Panc1 (cell line): ENCODE measurements around the gene PPM1D. TPM values are rescaled to one million over a fixed set of nuclear protein-coding genes. Genes with fewer than 3 reads are reported as not detected.

Experiments used
- ATAC-seq: fragments of 200-7000 bp; cut with Tn5 transposase; 2 replicates; pipeline ENCODE4 v1.9.1; 2020; ENCODE audit warnings: mild to moderate bottlenecking, moderate library complexity
- BruUV-seq: library from RNA; stranded (reverse); fragments of 400-500 nt; replicated peaks from 2 replicates; lab custom pipeline; 2021; lab: Mats Ljungman, UMichigan
- CTCF ChIA-PET: fragments of 300-600 bp; sonication (Branson Sonifier 250); formaldehyde crosslinking; loops from one replicate; lab custom pipeline; 2022; ENCODE audit warnings: antibody characterized with exemption; lab: Charles Lee
- POLR2A ChIA-PET: fragments of 300-600 bp; sonication (Branson Sonifier 250); formaldehyde crosslinking; loops from one replicate; lab custom pipeline; 2022; ENCODE audit warnings: antibody characterized with exemption; lab: Charles Lee
- DNase-seq: peaks from one replicate; pipeline ENCODE4 v3.0.0-alpha.2; 2010; ENCODE audit warnings: low read depth, low spot score
- H3K27ac ChIP-seq: 2 replicates; pipeline ENCODE4 v1.5.1; 2011; ENCODE audit warnings: mild to moderate bottlenecking, low read length, inconsistent platforms
- H3K27me3 ChIP-seq: fragments of 200-500 bp; sonication (Bioruptor generic); 2 replicates; pipeline ENCODE4 v1.6.0; 2014; ENCODE audit warnings: low read length, inconsistent platforms; ENCODE audit not compliant: control insufficient read depth, insufficient read depth
- H3K36me3 ChIP-seq: fragments of 200-500 bp; sonication (Bioruptor generic); 2 replicates; pipeline ENCODE4 v1.5.1; 2014; ENCODE audit warnings: inconsistent platforms, mild to moderate bottlenecking, low read length, moderate library complexity; ENCODE audit not compliant: control insufficient read depth, insufficient read depth
- H3K4me1 ChIP-seq: 2 replicates; pipeline ENCODE4 v1.5.1; 2011; ENCODE audit warnings: inconsistent platforms, mild to moderate bottlenecking, low read length, moderate library complexity; ENCODE audit not compliant: control insufficient read depth, insufficient read depth
- H3K4me3 ChIP-seq, 2 experiments: 2 replicates each; pipeline ENCODE4 v1.5.1; 2011 to 2012; ENCODE audit warnings: low read depth in 2 of 2, low read length in 2 of 2, mild to moderate bottlenecking in 2 of 2, inconsistent platforms in 1 of 2, moderate library complexity in 1 of 2
- H3K9me3 ChIP-seq: fragments of 200-500 bp; sonication (Bioruptor generic); 2 replicates; pipeline ENCODE4 v1.5.1; 2014; ENCODE audit warnings: low read depth, mild to moderate bottlenecking, inconsistent platforms, low read length, moderate library complexity; ENCODE audit not compliant: control insufficient read depth, insufficient read depth
- CTCF ChIP-seq: fragments of 450-650 bp; IDR thresholded peaks from 2 replicates; pipeline ENCODE4 v1.5.1; 2017; ENCODE audit warnings: mild to moderate bottlenecking
- POLR2AphosphoS5 ChIP-seq: IDR thresholded peaks from 2 replicates; pipeline ENCODE4 v1.6.1; 2012; ENCODE audit warnings: mild to moderate bottlenecking, low read depth, low read length, moderate library complexity
- SIN3A ChIP-seq: IDR thresholded peaks from 2 replicates; pipeline ENCODE4 v1.6.1; 2012; ENCODE audit warnings: low read depth, mild to moderate bottlenecking, low read length, moderate library complexity, borderline replicate concordance; ENCODE audit not compliant: insufficient read depth
- TCF7L2 ChIP-seq: IDR thresholded peaks from 2 replicates; pipeline ENCODE4 v1.6.1; 2011; ENCODE audit warnings: mild to moderate bottlenecking, low read depth, low read length, inconsistent platforms
- in situ Hi-C: cut with HindIII; loops from 2 replicates; pipeline ENCODE4 v1.10.0; 2016; ENCODE audit warnings: low sequenced_read_pairs, low pct_unique_long_range_greater_than_20kb
- intact Hi-C: fragments of 100-400 bp; cut with micrococcal nuclease; formaldehyde crosslinking; loops from one replicate; pipeline ENCODE4 v1.10.0; 2022; ENCODE audit not compliant: unreplicated experiment
- total RNA-seq: library from RNA; stranded (reverse); gene quantifications from one replicate; pipeline ENCODE4 v1.2.1, GENCODE V29; 2021; ENCODE audit not compliant: unreplicated experiment
- TF ChIP-seq, protein P1 (sequence below), 2 experiments: IDR thresholded peaks; 2 replicates each; pipeline ENCODE4 v1.6.1; 2011 to 2012; ENCODE audit warnings: low read depth in 2 of 2, control low read depth in 1 of 2, low read length in 1 of 2, mild to moderate bottlenecking in 1 of 2, moderate library complexity in 1 of 2; ENCODE audit not compliant: insufficient read depth in 1 of 2

The PPM1D gene
- total RNA-seq, 1 experiment from 2014 or later = 7.4 TPM

- ATAC-seq (no peak), DNase-seq (no peak)
- no peaks in the 10 kb centered on the region for H3K4me1 ChIP-seq
- intact Hi-C loops (no loop called here), in situ Hi-C loops (no loop called here)
- H3K27me3 ChIP-seq = no peaks in the 10 kb centered on the region
- H3K36me3 ChIP-seq = no peaks in the 10 kb centered on the region
- POLR2A ChIA-PET = no interaction called here
- CTCF ChIA-PET = interaction anchor here (0.6 kb wide), 1 partner anchor 41 kb away, joined by 3 read pairs; the partner anchor contains the start of gene PPM1D
- no TSS peak for BruUV-seq
- no peak overlapping the region for H3K4me3 ChIP-seq
- no peak overlapping the region for H3K27ac ChIP-seq
- TF ChIP-seq, protein P1, sequence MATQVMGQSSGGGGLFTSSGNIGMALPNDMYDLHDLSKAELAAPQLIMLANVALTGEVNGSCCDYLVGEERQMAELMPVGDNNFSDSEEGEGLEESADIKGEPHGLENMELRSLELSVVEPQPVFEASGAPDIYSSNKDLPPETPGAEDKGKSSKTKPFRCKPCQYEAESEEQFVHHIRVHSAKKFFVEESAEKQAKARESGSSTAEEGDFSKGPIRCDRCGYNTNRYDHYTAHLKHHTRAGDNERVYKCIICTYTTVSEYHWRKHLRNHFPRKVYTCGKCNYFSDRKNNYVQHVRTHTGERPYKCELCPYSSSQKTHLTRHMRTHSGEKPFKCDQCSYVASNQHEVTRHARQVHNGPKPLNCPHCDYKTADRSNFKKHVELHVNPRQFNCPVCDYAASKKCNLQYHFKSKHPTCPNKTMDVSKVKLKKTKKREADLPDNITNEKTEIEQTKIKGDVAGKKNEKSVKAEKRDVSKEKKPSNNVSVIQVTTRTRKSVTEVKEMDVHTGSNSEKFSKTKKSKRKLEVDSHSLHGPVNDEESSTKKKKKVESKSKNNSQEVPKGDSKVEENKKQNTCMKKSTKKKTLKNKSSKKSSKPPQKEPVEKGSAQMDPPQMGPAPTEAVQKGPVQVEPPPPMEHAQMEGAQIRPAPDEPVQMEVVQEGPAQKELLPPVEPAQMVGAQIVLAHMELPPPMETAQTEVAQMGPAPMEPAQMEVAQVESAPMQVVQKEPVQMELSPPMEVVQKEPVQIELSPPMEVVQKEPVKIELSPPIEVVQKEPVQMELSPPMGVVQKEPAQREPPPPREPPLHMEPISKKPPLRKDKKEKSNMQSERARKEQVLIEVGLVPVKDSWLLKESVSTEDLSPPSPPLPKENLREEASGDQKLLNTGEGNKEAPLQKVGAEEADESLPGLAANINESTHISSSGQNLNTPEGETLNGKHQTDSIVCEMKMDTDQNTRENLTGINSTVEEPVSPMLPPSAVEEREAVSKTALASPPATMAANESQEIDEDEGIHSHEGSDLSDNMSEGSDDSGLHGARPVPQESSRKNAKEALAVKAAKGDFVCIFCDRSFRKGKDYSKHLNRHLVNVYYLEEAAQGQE (IDR thresholded peaks at IDR 0.05; ENCODE audit: insufficient read depth in 1 of 2, low read depth in 2 of 2, low read length in 1 of 2) = no peak
- TF ChIP-seq POLR2AphosphoS5 (no peak), SIN3A (no peak), TCF7L2 (no peak), CTCF (no peak)
- H3K9me3 ChIP-seq = no peaks in the 10 kb centered on the region
Measured at GRCh38 chr17:60641126-60641525, 41.1 kb downstream of the PPM1D start.

DNA sequence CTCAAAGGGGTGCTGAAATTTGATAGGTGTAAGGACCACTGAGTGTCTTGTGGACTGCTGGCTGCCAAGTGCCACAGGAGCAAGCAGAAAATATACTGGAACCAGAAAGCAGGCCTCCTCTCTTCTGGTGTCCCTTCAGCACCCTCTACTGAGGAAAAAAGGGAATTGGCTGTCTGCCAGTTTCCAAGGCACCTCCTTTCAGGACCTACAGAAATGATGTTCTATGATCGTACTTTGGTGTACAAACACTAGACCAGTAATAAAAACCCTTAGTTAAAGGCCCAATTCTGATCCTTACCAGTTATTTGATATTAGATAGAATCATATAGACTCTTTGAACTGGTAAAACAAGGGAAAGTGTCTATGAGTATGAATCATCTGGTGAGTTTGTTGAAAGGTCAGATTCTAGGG, 41.8 kb downstream of the PPM1D start:
- DNase-seq (peak; percentile 27), ATAC-seq (peak; percentile 63; the same call in 1 of the 2 replicates)
- Histone ChIP-seq H3K9me3 (no peaks in the 10 kb centered on the region), H3K27ac (no peak overlapping the region), H3K4me1 (no peaks in the 10 kb centered on the region), H3K36me3 (no peaks in the 10 kb centered on the region), H3K4me3 (no peak overlapping the region), H3K27me3 (no peaks in the 10 kb centered on the region)
- intact Hi-C loops (no loop called here), in situ Hi-C loops (no loop called here)
- TF ChIP-seq, protein P1 (IDR thresholded peaks at IDR 0.05; ENCODE audit: insufficient read depth in 1 of 2, low read depth in 2 of 2, low read length in 1 of 2) = no peak; a peak in 1 of 4 replicates
- peak; percentile 55 for TF ChIP-seq CTCF
- ChIA-PET CTCF (no interaction called here), POLR2A (no interaction called here)
- BruUV-seq = no TSS peak
